Measurements from ENCODE around the gene ABI3BP. TPM values are rescaled to one million over a fixed set of nuclear protein-coding genes. Genes with fewer than 3 reads are reported as not detected.

ABI3BP gene
- total RNA-seq, 1 experiment from 2014 or later = 5.2 TPM

DNA sequence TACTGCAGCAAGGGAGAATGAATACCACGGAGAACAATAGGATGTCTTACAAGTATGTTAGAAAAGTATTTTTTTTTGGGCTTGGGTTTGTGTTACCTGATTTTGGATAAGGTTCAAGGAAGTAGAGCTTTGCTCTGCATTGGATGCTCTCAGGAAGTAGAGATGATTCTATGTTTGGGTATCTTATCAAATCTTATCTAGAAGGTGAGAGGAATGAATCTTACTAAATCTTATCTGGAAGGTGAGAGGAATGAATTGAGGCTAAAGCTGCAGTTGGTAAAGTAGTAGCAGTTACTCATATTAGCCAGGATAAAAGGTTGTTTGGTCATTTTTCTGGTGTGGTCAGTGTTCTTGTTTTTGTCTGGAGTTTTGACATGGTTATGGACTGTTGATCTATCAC lies 266.5 kb downstream of the ABI3BP start:
- no peak for DNase-seq
- Mint-ChIP-seq H3K36me3 (ENCODE audit: insufficient read depth, unreplicated experiment) (peaks cover 35% of the 10 kb centered on the region), H3K4me1 (ENCODE audit: low read depth, unreplicated experiment) (no peaks in the 10 kb centered on the region), H3K4me3 (ENCODE audit: low read depth, unreplicated experiment) (no peak overlapping the region), H3K27ac (ENCODE audit: unreplicated experiment) (no peak overlapping the region), H3K9me3 (ENCODE audit: low read depth, unreplicated experiment) (no peaks in the 10 kb centered on the region), H3K27me3 (ENCODE audit: unreplicated experiment) (no peaks in the 10 kb centered on the region)
- no TSS peak for BruUV-seq (replicated peaks)
- CTCF ChIA-PET = no interaction called here
- intact Hi-C loops (cut with micrococcal nuclease; ENCODE audit: unreplicated experiment) = no loop called here
- TF ChIP-seq, protein P1, sequence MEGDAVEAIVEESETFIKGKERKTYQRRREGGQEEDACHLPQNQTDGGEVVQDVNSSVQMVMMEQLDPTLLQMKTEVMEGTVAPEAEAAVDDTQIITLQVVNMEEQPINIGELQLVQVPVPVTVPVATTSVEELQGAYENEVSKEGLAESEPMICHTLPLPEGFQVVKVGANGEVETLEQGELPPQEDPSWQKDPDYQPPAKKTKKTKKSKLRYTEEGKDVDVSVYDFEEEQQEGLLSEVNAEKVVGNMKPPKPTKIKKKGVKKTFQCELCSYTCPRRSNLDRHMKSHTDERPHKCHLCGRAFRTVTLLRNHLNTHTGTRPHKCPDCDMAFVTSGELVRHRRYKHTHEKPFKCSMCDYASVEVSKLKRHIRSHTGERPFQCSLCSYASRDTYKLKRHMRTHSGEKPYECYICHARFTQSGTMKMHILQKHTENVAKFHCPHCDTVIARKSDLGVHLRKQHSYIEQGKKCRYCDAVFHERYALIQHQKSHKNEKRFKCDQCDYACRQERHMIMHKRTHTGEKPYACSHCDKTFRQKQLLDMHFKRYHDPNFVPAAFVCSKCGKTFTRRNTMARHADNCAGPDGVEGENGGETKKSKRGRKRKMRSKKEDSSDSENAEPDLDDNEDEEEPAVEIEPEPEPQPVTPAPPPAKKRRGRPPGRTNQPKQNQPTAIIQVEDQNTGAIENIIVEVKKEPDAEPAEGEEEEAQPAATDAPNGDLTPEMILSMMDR (IDR thresholded peaks at IDR 0.05; ENCODE audit: unreplicated experiment) = no peak

DNA sequence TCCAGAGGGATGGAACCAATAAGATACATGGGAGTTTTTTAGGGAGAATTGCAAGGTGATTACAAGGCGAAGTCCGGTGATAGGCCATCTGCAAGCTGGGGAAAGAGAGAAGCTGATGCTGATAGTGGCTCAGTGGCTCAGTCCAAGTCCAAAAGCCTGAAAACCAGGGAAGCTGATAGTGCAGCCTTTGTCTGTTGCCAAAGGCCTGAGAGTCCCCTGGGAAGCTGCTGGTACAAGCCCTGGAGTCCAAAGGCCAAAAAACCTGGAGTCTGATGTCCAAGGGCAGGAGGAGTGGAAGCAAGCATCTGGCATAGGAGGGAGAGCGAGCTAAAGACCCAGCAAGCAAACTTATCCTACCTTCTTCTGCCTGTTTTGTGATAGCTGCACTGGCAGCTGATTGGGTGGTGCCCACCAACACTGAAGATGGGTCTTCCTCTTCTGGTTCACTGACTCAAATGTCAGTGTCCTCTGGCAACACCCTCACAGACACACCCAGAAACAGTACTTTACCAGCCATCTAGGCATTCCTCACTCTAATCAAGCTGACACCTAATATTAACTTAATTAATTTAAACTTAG lies 267.2 kb downstream of the ABI3BP start:
- Mint-ChIP-seq H3K36me3 (ENCODE audit: insufficient read depth, unreplicated experiment) (peaks cover 39% of the 10 kb centered on the region), H3K9me3 (ENCODE audit: low read depth, unreplicated experiment) (no peaks in the 10 kb centered on the region), H3K27ac (ENCODE audit: unreplicated experiment) (no peak overlapping the region), H3K4me1 (ENCODE audit: low read depth, unreplicated experiment) (no peaks in the 10 kb centered on the region), H3K4me3 (ENCODE audit: low read depth, unreplicated experiment) (no peak overlapping the region), H3K27me3 (ENCODE audit: unreplicated experiment) (no peaks in the 10 kb centered on the region)
- BruUV-seq (replicated peaks) = no TSS peak
- intact Hi-C loops (cut with micrococcal nuclease; ENCODE audit: unreplicated experiment) = no loop called here
- TF ChIP-seq, protein P1 (IDR thresholded peaks at IDR 0.05; ENCODE audit: unreplicated experiment) = no peak
- CTCF ChIA-PET = interaction anchor here (0.6 kb wide), 1 partner anchor 150 kb away, joined by 3 read pairs; no protein-coding TSS in a partner anchor
- no peak for DNase-seq

DNA sequence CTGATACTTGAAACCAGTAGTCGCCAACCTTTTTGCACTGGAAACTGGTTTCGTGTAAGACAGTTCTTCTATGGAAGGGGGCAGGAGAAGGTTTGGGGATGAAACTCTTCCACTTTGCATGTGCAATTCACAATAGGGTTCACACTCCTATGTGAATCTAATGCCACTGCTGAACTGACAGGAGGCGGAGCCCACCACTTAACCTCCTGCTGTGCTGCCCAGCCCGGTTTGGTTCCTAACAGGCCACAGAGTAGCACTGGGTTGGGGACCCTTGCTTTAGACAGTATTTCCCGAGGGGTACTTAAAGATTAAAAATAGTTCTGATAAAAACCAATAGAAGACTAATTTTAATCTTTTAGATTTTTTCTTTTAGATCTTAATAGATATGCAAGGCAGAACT lies 272.8 kb downstream of the ABI3BP start:
- peaks cover 21% of the 10 kb centered on the region for H3K4me1 Mint-ChIP-seq (ENCODE audit: low read depth, unreplicated experiment)
- BruUV-seq (replicated peaks) = no TSS peak
- CTCF ChIA-PET = no interaction called here
- DNase-seq = no peak
- no peaks in the 10 kb centered on the region for H3K9me3 Mint-ChIP-seq (ENCODE audit: low read depth, unreplicated experiment)
- no peak overlapping the region for H3K4me3 Mint-ChIP-seq (ENCODE audit: low read depth, unreplicated experiment)
- H3K36me3 Mint-ChIP-seq (ENCODE audit: insufficient read depth, unreplicated experiment) = peaks cover 56% of the 10 kb centered on the region
- no peaks in the 10 kb centered on the region for H3K27me3 Mint-ChIP-seq (ENCODE audit: unreplicated experiment)
- no peak overlapping the region for H3K27ac Mint-ChIP-seq (ENCODE audit: unreplicated experiment)
- TF ChIP-seq, protein P1 (IDR thresholded peaks at IDR 0.05; ENCODE audit: unreplicated experiment) = no peak
- intact Hi-C loops (cut with micrococcal nuclease; ENCODE audit: unreplicated experiment) = no loop called here

DNA sequence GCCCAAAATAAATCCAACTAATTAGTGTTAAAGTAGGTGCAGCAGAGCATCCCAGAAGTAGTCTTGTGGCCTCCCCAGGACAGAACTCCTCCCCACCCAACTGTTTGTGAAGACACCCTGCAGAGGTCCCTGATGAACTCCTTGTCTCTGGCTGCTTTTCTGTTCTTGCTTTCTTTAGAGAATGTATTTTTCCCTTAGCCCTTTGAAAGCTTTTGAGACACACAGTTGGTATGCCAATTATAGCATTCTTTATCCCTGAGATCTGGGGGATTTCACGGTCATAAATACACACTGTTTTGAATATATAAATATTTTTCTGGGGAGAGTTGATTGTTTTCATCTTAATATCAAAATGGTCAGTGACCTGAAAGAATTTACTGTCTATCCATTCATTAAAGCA lies 274.1 kb downstream of the ABI3BP start:
- no peaks in the 10 kb centered on the region for H3K27me3 Mint-ChIP-seq (ENCODE audit: unreplicated experiment)
- H3K4me1 Mint-ChIP-seq (ENCODE audit: low read depth, unreplicated experiment) = peaks cover 29% of the 10 kb centered on the region
- no peak for DNase-seq
- H3K36me3 Mint-ChIP-seq (ENCODE audit: insufficient read depth, unreplicated experiment) = peaks cover 66% of the 10 kb centered on the region
- CTCF ChIA-PET = no interaction called here
- no peaks in the 10 kb centered on the region for H3K9me3 Mint-ChIP-seq (ENCODE audit: low read depth, unreplicated experiment)
- TF ChIP-seq, protein P1 (IDR thresholded peaks at IDR 0.05; ENCODE audit: unreplicated experiment) = no peak
- no peak overlapping the region for H3K27ac Mint-ChIP-seq (ENCODE audit: unreplicated experiment)
- intact Hi-C loops (cut with micrococcal nuclease; ENCODE audit: unreplicated experiment) = no loop called here
- BruUV-seq (replicated peaks) = no TSS peak
- no peak overlapping the region for H3K4me3 Mint-ChIP-seq (ENCODE audit: low read depth, unreplicated experiment)

Data from Calu3 (cell line).